HepG2 (cell line): ENCODE data around the gene BLMH. TPM values are rescaled to one million over a fixed set of nuclear protein-coding genes. Genes with fewer than 3 reads are reported as not detected.

Source experiments
- DMAP1 ChIP-seq: IDR thresholded peaks from 2 replicates; pipeline ENCODE4 v1.6.1; 2016
- JARID2 ChIP-seq: sonication (generic); formaldehyde crosslinking; IDR thresholded peaks from 2 replicates; pipeline ENCODE4 v1.8.1; 2023; ENCODE audit warnings: missing genetic modification reagents, inconsistent platforms; ENCODE audit not compliant: insufficient replicate concordance
- NRL ChIP-seq: sonication (generic); formaldehyde crosslinking; IDR thresholded peaks from 2 replicates; pipeline ENCODE4 v1.5.0; 2020; ENCODE audit warnings: missing genetic modification reagents, mild to moderate bottlenecking, moderate library complexity, borderline replicate concordance
- RXRB ChIP-seq: IDR thresholded peaks from 2 replicates; pipeline ENCODE4 v1.6.1; 2016; ENCODE audit warnings: borderline replicate concordance, missing genetic modification reagents, missing compliant biosample characterization
- SNAI1 ChIP-seq: sonication (generic); formaldehyde crosslinking; IDR thresholded peaks from 2 replicates; pipeline ENCODE4 v1.5.0; 2020; ENCODE audit warnings: mild to moderate bottlenecking, missing genetic modification reagents, borderline replicate concordance
- SPEN ChIP-seq: sonication (generic); formaldehyde crosslinking; IDR thresholded peaks from 2 replicates; pipeline ENCODE4 v1.5.1; 2020; ENCODE audit warnings: low read depth, mild to moderate bottlenecking, missing genetic modification reagents
- XBP1 ChIP-seq: sonication (generic); formaldehyde crosslinking; IDR thresholded peaks from 2 replicates; pipeline ENCODE4 v1.5.0; 2020; ENCODE audit warnings: missing genetic modification reagents
- ZBTB20 ChIP-seq: sonication (generic); formaldehyde crosslinking; IDR thresholded peaks from 2 replicates; pipeline ENCODE4 v1.8.1; 2023; ENCODE audit warnings: missing genetic modification reagents, low read depth, mild to moderate bottlenecking, borderline replicate concordance
- ZFP1 ChIP-seq: IDR thresholded peaks from 2 replicates; pipeline ENCODE4 v1.6.1; 2016
- polyA plus RNA-seq, 8 experiments: library from polyadenylated mRNA; depleted of rRNA in 3 of 8; stranded (reverse) in 7 of 8; unstranded in 1 of 8; fragments of >200 nt; fragmentation: Illumina TruSeq in 4 of 8; extraction: Trizol in 4 of 8; gene quantifications; 2 replicates each; pipeline versions ENCODE4 v1.2.1 to v1.2.3, GENCODE V29; 2011 to 2016; ENCODE audit warnings: low read depth in 4 of 8, missing spikeins in 1 of 8, mixed read lengths in 1 of 8; ENCODE audit not compliant: insufficient read depth in 1 of 8
- total RNA-seq, 5 experiments: library from RNA; depleted of rRNA; stranded (reverse); fragments of >200 nt; fragmentation: Illumina TruSeq; extraction: Trizol; gene quantifications; 2 replicates each; pipeline ENCODE4 v1.2.3, GENCODE V29; 2016; ENCODE audit warnings: low read depth in 1 of 5
- TF ChIP-seq, protein P1 (sequence below): sonication (generic); formaldehyde crosslinking; IDR thresholded peaks from 2 replicates; pipeline ENCODE4 v1.4.0; 2020; ENCODE audit warnings: missing genetic modification reagents
- TF ChIP-seq, protein P2 (sequence below): sonication (generic); formaldehyde crosslinking; IDR thresholded peaks from 2 replicates; pipeline ENCODE4 v1.4.0; 2020; ENCODE audit warnings: missing genetic modification reagents
- TF ChIP-seq, protein P3 (sequence below): sonication (generic); formaldehyde crosslinking; IDR thresholded peaks from 2 replicates; pipeline ENCODE4 v1.5.0; 2020; ENCODE audit warnings: mild to moderate bottlenecking, missing genetic modification reagents
- TF ChIP-seq, protein P4 (sequence below): sonication (generic); formaldehyde crosslinking; IDR thresholded peaks from 2 replicates; pipeline ENCODE4 v1.4.0; 2020; ENCODE audit warnings: missing genetic modification reagents

The BLMH gene
- total and polyA plus RNA-seq, 2 of the 13 experiments (the other 11 are each of a cell fraction or from before 2014, with no cell fraction given) = 12.1 to 41.0 TPM

DNA sequence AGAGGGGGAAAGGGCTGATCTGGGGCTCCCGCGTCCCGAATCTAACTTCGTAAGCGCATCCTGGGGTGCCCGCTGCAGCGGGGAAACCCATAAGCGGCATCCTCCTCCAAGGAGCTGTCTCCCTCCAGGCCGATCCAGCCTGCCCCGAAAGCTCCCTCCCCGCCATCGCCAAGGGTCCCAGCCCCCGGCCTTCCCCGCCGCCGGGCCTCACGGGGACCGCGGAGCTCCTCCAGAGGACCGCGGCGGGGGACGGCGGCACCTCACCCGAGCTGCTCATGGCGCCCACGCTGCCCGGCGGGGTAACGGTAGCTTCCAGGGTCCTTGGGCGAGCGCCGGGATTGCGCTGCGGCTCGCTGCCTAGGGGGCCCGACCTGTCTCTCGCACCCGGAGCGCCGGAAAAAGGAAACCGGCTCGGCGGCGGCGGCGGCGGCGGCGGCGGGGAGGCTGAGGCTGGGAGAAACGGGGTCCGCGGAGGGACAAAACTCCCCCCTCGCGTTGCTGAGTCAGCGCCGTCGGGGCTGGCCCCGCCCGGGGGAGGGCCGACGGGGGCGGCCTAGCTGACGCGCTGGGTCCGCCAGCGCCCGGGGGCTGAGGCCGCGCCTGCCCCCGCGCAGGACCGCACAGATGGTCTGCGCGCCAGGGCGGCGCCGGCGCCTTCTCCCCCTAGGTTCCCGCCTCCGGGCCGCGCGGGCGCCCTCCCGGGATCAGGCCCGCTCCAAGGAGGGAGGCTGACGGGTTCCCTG, at the start of gene BLMH (continued):
- TF ChIP-seq, protein P1, sequence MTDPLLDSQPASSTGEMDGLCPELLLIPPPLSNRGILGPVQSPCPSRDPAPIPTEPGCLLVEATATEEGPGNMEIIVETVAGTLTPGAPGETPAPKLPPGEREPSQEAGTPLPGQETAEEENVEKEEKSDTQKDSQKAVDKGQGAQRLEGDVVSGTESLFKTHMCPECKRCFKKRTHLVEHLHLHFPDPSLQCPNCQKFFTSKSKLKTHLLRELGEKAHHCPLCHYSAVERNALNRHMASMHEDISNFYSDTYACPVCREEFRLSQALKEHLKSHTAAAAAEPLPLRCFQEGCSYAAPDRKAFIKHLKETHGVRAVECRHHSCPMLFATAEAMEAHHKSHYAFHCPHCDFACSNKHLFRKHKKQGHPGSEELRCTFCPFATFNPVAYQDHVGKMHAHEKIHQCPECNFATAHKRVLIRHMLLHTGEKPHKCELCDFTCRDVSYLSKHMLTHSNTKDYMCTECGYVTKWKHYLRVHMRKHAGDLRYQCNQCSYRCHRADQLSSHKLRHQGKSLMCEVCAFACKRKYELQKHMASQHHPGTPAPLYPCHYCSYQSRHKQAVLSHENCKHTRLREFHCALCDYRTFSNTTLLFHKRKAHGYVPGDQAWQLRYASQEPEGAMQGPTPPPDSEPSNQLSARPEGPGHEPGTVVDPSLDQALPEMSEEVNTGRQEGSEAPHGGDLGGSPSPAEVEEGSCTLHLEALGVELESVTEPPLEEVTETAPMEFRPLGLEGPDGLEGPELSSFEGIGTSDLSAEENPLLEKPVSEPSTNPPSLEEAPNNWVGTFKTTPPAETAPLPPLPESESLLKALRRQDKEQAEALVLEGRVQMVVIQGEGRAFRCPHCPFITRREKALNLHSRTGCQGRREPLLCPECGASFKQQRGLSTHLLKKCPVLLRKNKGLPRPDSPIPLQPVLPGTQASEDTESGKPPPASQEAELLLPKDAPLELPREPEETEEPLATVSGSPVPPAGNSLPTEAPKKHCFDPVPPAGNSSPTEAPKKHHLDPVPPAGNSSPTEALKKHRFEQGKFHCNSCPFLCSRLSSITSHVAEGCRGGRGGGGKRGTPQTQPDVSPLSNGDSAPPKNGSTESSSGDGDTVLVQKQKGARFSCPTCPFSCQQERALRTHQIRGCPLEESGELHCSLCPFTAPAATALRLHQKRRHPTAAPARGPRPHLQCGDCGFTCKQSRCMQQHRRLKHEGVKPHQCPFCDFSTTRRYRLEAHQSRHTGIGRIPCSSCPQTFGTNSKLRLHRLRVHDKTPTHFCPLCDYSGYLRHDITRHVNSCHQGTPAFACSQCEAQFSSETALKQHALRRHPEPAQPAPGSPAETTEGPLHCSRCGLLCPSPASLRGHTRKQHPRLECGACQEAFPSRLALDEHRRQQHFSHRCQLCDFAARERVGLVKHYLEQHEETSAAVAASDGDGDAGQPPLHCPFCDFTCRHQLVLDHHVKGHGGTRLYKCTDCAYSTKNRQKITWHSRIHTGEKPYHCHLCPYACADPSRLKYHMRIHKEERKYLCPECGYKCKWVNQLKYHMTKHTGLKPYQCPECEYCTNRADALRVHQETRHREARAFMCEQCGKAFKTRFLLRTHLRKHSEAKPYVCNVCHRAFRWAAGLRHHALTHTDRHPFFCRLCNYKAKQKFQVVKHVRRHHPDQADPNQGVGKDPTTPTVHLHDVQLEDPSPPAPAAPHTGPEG (CRISPR knock-in tag) = no peak
- TF ChIP-seq RXRB (CRISPR knock-in tag) (no peak), SPEN (CRISPR knock-in tag) (no peak; the same call in 1 of the 2 replicates), SNAI1 (CRISPR knock-in tag) (no peak), DMAP1 (CRISPR knock-in tag) (peak; percentile 1; the same call in 1 of the 2 replicates), ZBTB20 (no peak), JARID2 (CRISPR knock-in tag) (no peak), XBP1 (CRISPR knock-in tag) (no peak), ZFP1 (CRISPR knock-in tag) (no peak), NRL (CRISPR knock-in tag) (peak; percentile 75)
- TF ChIP-seq, protein P2, sequence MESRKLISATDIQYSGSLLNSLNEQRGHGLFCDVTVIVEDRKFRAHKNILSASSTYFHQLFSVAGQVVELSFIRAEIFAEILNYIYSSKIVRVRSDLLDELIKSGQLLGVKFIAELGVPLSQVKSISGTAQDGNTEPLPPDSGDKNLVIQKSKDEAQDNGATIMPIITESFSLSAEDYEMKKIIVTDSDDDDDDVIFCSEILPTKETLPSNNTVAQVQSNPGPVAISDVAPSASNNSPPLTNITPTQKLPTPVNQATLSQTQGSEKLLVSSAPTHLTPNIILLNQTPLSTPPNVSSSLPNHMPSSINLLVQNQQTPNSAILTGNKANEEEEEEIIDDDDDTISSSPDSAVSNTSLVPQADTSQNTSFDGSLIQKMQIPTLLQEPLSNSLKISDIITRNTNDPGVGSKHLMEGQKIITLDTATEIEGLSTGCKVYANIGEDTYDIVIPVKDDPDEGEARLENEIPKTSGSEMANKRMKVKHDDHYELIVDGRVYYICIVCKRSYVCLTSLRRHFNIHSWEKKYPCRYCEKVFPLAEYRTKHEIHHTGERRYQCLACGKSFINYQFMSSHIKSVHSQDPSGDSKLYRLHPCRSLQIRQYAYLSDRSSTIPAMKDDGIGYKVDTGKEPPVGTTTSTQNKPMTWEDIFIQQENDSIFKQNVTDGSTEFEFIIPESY (CRISPR knock-in tag) = no peak
- TF ChIP-seq, protein P3, sequence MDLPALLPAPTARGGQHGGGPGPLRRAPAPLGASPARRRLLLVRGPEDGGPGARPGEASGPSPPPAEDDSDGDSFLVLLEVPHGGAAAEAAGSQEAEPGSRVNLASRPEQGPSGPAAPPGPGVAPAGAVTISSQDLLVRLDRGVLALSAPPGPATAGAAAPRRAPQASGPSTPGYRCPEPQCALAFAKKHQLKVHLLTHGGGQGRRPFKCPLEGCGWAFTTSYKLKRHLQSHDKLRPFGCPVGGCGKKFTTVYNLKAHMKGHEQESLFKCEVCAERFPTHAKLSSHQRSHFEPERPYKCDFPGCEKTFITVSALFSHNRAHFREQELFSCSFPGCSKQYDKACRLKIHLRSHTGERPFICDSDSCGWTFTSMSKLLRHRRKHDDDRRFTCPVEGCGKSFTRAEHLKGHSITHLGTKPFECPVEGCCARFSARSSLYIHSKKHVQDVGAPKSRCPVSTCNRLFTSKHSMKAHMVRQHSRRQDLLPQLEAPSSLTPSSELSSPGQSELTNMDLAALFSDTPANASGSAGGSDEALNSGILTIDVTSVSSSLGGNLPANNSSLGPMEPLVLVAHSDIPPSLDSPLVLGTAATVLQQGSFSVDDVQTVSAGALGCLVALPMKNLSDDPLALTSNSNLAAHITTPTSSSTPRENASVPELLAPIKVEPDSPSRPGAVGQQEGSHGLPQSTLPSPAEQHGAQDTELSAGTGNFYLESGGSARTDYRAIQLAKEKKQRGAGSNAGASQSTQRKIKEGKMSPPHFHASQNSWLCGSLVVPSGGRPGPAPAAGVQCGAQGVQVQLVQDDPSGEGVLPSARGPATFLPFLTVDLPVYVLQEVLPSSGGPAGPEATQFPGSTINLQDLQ (CRISPR knock-in tag) = no peak
- TF ChIP-seq, protein P4, sequence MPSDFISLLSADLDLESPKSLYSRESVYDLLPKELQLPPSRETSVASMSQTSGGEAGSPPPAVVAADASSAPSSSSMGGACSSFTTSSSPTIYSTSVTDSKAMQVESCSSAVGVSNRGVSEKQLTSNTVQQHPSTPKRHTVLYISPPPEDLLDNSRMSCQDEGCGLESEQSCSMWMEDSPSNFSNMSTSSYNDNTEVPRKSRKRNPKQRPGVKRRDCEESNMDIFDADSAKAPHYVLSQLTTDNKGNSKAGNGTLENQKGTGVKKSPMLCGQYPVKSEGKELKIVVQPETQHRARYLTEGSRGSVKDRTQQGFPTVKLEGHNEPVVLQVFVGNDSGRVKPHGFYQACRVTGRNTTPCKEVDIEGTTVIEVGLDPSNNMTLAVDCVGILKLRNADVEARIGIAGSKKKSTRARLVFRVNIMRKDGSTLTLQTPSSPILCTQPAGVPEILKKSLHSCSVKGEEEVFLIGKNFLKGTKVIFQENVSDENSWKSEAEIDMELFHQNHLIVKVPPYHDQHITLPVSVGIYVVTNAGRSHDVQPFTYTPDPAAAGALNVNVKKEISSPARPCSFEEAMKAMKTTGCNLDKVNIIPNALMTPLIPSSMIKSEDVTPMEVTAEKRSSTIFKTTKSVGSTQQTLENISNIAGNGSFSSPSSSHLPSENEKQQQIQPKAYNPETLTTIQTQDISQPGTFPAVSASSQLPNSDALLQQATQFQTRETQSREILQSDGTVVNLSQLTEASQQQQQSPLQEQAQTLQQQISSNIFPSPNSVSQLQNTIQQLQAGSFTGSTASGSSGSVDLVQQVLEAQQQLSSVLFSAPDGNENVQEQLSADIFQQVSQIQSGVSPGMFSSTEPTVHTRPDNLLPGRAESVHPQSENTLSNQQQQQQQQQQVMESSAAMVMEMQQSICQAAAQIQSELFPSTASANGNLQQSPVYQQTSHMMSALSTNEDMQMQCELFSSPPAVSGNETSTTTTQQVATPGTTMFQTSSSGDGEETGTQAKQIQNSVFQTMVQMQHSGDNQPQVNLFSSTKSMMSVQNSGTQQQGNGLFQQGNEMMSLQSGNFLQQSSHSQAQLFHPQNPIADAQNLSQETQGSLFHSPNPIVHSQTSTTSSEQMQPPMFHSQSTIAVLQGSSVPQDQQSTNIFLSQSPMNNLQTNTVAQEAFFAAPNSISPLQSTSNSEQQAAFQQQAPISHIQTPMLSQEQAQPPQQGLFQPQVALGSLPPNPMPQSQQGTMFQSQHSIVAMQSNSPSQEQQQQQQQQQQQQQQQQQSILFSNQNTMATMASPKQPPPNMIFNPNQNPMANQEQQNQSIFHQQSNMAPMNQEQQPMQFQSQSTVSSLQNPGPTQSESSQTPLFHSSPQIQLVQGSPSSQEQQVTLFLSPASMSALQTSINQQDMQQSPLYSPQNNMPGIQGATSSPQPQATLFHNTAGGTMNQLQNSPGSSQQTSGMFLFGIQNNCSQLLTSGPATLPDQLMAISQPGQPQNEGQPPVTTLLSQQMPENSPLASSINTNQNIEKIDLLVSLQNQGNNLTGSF (CRISPR knock-in tag) = no peak
